ENCODE results near the gene IFI44.

IFI44 gene

DNA sequence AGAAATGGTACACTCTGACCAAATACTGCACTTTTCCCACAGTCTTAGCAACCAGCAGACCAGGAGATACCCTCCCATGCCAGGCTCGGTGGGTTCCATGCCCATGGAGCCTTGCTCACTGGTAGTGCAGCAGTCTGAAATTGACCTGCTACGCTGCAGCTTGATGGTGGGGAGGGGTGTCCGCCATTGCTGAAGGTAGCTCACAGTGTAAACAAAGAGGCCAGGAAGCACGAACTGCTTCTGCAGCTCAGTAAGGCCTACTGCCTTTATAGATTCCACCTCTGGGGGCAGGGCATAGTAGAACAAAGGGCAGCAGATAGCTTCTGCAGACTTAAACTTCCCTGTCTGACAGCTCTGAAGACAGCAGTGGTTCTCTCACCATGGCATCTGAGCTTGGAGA lies 41.7 kb upstream of the IFI44 start:
- no peak for DNase-seq (ENCODE audit: extremely low read depth, low read depth)
- TF ChIP-seq, protein P1, sequence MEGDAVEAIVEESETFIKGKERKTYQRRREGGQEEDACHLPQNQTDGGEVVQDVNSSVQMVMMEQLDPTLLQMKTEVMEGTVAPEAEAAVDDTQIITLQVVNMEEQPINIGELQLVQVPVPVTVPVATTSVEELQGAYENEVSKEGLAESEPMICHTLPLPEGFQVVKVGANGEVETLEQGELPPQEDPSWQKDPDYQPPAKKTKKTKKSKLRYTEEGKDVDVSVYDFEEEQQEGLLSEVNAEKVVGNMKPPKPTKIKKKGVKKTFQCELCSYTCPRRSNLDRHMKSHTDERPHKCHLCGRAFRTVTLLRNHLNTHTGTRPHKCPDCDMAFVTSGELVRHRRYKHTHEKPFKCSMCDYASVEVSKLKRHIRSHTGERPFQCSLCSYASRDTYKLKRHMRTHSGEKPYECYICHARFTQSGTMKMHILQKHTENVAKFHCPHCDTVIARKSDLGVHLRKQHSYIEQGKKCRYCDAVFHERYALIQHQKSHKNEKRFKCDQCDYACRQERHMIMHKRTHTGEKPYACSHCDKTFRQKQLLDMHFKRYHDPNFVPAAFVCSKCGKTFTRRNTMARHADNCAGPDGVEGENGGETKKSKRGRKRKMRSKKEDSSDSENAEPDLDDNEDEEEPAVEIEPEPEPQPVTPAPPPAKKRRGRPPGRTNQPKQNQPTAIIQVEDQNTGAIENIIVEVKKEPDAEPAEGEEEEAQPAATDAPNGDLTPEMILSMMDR (IDR thresholded peaks at IDR 0.05; ENCODE audit: low read depth, low read length, missing control alignments) = no peak
- no peak overlapping the region for H3K4me3 ChIP-seq (replicated peaks; ENCODE audit: low read depth, low read length)

DNA sequence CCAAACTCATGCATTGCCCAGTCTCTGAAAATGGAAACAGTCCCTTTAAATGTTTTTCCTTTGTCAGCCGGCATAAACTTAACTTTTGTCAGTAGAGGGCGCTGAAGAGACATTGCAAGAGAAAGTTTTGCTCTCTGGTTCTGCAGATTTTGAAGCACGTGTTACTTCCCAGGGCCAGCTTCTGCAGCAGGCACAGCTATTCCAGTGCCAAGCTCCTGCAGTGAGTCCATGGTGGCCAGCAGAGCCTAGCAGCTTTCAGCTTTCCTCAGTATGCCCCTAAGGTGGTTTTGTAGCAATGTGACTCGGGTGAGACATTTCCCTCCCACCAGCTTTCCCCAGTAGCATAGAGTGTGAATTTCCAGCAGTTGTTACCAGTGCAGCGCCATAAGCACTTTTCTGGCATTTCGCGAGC lies 32.0 kb upstream of the IFI44 start:
- no peak overlapping the region for H3K4me3 ChIP-seq (replicated peaks; ENCODE audit: low read depth, low read length)
- peak; percentile 87 for DNase-seq (ENCODE audit: extremely low read depth, low read depth)
- TF ChIP-seq, protein P1 (IDR thresholded peaks at IDR 0.05; ENCODE audit: low read depth, low read length, missing control alignments) = peak; percentile 80

DNA sequence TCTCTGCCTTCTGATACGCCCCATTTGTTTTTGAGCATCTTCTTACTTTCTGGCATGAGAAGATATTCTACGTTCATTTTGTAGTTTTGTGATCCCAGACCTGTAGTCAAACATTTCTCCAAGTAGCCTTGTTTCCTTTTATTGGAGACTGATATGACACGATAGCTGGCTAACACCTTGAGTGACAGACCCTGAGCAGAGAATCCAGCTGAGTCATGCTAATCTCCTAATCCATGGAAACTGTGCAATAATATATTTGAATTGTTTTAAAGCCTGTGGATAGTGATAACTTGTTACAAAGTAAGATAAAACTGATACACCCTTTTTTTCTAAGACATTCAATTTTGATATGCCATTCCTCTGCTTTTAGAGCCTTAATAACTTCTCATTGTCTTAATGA lies 30.6 kb upstream of the IFI44 start:
- no peak overlapping the region for H3K4me3 ChIP-seq (replicated peaks; ENCODE audit: low read depth, low read length)
- TF ChIP-seq, protein P1 (IDR thresholded peaks at IDR 0.05; ENCODE audit: low read depth, low read length, missing control alignments) = no peak

DNA sequence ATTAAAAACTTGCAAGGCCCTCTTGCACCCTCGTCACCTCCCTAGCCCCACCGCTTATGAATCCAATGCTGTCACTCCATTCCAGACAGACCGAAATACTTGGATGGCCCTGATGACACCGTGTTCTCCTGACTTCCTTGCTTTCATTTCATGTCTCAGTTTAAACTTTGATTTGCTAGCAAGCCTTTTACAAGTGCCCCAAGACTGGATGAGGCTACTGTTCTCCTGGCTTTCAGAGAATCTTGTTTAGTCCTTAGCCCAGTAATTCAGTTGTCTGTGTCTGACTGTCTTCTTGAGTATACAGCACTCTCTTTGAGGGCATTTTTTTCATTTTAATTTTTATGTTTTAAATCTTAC lies 30.2 kb upstream of the IFI44 start:
- no peak for DNase-seq (ENCODE audit: extremely low read depth, low read depth)
- H3K4me3 ChIP-seq (replicated peaks; ENCODE audit: low read depth, low read length) = no peak overlapping the region

More for the DNA sequence above, 30.6 kb upstream of the IFI44 start:
- DNase-seq (ENCODE audit: extremely low read depth, low read depth) = no peak

DNA sequence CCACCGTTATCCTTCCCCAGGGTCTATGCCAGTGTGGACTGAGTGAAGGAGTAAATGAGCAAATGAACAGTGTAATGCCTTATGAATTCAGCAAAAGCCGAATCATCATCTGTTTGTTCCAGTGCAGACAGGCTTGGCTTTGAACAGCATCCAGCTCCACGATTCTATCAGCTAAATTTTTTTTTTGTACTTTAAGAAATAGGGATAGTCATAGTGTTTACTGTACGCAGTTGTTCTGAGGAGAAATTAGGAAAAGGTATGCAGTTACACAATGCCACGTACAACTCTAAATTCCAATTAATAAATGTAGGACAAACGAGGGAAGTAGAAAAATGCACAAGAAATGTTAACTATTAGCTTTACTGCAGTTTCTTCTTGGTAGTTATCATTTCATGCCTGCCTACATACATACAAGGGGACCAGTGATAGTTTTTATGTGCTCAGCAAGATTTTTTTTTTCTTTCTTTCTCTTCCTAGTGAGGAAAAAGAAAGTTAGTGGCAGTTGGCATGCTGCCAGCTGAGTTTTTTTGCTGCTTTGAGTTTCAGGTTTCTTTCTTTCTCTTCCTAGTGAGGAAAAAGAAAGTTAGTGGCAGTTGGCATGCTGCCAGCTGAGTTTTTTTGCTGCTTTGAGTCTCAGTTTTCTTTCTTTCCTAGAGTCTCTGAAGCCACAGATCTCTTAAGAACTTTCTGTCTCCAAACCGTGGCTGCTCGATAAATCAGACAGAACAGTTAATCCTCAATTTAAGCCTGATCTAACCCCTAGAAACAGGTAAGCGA lies 29.6 kb upstream of the IFI44 start, which contains the start of gene IFI44L:
Gene IFI44L, plus strand, starts transcription at position 646 of the 777 bp plus-strand sequence. CDS start 7,468 bp downstream, outside the sequence.
- TF ChIP-seq, protein P1 (IDR thresholded peaks at IDR 0.05; ENCODE audit: low read depth, low read length, missing control alignments) = no peak
- peak; percentile 24 for DNase-seq (ENCODE audit: extremely low read depth, low read depth)
- H3K4me3 ChIP-seq (replicated peaks; ENCODE audit: low read depth, low read length) = peak within 1 kb of the TSS; percentile 28

More for the DNA sequence above, 30.2 kb upstream of the IFI44 start:
- TF ChIP-seq, protein P1 (IDR thresholded peaks at IDR 0.05; ENCODE audit: low read depth, low read length, missing control alignments) = no peak

DNA sequence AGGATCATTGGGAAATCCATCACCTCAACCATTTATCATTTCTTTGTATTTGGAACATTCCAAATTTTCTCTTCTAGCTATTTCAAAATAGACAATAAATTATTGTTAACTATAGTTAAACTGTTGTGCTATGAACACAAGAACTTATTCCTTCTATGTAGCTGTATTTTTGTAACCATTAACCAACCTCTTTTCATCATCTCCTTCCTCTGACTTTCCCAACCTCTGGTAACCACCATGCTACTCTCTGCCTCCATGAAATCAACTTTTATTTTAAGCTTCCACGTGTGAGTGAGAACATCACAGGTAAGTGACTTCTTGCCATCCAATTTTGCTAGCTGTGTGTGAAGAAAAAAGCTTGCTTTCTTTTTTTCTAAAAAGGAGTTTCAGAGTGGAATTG lies 29.0 kb upstream of the IFI44 start:
- TF ChIP-seq, protein P1 (IDR thresholded peaks at IDR 0.05; ENCODE audit: low read depth, low read length, missing control alignments) = no peak
- H3K4me3 ChIP-seq (replicated peaks; ENCODE audit: low read depth, low read length) = peak overlapping the region; percentile 28; the same call in 1 of the 2 replicates
- DNase-seq (ENCODE audit: extremely low read depth, low read depth) = no peak
